T-helper 2 cell (primary cell): ENCODE results near the gene GPR55.
A peak's percentile ranks its signal among the peaks of the same experiment; 100 is the strongest.

Experiments
- DNase-seq, 5 experiments: peaks; one replicate each; pipeline versions ENCODE4 v3.0.0 to v3.0.0-alpha.2; 2012 to 2022

GPR55 gene

DNA sequence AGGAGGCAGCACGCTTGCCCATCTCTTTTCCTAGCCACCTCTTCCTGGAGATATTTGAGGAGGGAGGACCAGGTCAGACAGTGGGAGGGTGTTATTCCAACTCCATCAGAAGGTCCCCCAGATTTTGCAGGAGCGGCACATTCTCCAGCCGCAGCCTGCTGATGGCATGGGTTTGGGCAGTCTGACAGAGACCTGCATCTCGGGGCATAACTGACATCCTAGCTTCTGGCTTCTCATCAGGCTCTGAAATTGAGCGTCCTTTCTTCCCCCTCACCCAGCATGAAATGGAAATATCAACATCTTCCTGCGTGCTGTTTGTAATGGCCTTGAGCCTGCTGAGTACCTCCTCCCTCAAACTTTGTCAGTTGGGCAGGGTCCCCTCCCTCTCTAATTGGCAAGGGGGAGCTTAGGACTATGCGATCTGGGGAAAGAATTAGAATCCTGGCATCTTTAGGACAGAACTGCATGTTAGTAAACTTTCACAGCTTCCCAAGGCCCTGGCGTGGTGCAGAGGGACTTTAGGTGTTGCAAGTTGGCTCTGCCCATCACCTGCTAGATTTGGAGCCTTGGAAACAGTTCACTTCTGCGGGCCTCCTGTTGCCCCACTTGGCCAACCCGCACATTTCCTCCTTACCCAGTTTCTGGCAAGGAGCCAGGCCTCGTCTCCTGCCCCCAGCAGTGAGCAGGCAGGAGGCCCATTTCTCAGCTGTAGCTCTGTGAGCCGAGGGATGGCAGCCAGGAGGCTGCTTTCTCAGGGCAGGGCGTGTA, 58.1 kb downstream of the GPR55 start:
- peak in 3 of 5 experiments; percentile 51 to 81 (median 79) for DNase-seq

DNA sequence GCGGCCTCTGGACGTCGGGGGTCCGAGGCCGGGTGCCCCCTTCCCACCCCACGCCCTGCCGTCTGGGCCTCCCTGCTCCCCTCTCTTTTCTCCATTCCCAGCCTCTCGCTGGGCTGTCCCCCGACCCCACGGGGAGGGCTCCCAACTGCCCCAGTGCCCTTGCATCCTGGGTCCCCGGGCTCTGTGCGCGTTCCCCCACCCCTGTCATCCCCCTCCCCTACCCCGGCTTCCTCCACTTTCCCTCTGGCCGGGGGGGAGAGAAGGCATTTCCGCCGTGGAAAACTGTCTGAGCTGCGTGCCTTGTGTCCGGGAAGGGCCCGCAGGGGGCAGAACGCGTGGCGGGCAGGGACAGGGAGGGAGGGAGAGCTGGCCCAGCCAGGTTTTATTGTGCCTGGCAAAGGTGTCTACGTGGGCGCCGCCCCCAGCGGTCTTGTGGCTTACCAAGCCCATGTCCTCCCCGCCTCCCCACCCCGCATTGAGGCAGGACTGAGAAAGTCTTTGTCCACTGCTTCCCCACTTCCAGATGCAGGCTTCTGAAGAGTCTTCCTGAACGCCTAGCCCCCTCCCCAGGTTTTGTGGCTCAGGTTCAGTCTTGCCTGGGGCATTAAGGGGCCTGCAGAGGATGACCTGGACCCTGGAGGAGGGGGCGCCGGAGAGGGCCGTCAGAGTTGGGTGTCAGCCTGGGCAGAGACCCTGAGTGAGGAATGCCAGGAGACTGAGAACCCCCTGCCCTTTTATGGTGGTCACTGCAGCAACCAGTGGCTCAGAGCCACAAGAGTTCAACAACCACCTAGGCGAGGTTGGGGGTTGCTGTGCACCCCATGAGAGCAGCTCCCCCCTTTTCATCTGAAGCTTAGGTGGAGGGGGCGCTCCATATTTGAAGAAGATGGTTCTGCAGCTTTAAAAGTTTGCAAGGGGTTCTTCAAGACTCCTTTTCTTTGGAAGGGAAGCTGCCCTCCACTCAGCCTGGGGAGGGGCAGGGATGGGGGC, 59.0 kb downstream of the GPR55 start:
- peak in 1 of 5 experiments; percentile 45 for DNase-seq

DNA sequence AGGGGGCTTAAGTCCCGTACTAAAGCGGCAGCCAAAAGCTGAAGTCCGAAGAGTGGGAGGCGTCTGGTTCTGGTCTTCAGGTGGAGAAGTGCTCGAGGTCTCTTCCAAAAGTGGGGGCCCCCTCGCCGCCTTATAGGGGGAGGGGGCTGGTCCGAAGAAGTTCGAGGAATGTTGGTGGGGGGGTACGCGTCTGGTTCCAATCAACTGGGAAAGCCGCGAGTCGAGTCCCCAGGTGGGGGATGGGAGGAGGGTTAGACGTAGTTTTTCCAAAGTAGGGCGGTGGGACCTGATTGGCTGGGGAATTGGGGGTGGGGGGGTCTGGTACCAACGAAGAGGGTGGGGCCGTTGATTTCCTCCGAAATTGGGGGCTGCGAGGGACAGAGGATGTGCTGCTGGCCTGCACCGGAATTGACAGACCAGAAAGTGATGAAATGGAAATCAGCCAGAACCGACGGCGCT, 59.7 kb downstream of the GPR55 start:
- DNase-seq = no peak

DNA sequence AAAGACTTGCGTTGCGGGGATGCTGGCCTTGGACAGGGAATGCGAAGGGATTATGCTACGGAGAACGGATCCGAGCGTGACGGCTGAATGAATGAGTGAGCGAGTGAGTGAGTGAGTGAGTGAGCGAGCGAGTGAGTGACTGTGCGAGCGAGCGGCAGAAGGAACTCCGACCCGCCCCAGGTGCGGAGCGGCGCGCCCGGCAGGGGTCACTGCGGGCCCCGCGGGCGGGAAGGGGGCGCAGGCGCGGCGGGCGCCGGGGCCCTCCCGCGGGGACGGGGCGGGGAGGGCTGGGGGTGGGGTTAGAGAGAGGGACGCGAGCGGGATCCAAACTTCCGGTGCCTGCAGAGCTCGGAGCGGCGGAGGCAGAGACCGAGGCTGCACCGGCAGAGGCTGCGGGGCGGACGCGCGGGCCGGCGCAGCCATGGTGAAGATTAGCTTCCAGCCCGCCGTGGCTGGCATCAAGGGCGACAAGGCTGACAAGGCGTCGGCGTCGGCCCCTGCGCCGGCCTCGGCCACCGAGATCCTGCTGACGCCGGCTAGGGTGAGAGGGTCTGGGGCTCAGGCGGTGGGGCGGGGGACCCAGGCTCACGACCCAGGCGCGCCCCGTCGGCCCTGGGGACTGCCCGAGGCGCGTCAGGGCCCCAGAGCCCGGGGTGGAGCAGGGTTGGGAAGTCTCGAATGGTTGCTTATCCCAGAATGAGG, 60.3 kb downstream of the GPR55 start, which contains the start of gene ITM2C:
ITM2C (plus strand) TSS at position 338 of the 702 bp plus-strand sequence; CDS start at position 422, 84 bp downstream.
- DNase-seq = peak; percentile 61 to 85 (median 65)

DNA sequence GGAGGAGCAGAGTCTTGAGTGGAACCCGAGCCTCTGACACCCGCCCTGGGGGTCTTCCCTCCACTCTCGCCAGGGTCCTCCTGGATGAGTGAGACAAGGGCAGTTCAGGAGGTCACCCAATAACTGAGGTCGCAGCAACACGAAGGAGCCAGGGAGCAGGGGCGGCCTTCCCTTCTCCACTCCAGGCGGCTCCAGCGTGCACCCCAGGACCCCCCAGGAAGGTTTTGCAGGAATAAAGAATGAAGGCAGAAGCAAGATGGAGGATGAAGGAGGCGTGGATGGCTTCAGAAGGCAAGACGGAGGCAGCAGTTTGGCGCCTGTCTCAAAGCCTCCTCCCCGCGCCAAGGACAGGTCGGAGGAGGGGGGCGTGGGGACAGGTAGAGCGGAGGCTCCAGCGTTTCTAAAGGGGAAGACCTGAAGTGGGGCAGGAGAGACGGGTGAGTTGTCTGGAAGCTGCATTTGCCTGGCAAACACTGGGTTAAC, 60.9 kb downstream of the GPR55 start:
- no peak for DNase-seq

DNA sequence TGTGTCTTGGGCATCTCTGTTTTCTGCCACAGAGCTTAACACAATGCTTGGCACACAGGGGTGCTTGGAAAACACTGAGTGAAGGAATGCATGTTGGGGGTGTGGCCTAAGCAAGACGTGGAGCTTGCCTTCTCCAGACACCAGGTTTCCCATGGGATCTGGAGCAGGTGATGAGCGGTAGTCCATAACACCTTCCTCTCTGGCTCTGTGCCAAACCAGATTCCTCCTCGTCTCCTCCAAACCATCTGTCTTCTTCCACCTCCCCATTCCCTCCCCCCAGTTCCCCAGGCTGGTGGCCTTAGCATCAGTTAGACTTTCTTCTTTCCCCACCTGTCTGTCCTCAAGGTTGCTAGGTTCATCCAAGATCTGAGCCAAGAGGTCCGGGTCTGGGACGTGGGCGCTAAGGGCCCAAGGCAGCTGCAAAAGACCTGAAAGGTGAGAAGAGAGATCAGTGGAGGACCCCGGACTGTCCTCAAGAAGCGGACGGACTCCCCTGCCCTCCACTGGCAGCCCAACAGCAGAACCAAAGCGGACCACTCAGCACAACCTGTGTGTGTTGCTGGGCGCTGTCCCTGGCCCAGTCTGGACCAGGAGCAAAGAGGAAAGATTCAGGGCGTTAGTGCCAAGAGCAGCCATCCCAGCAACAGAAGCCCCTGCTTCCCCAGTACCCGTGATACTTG, 61.5 kb downstream of the GPR55 start:
- DNase-seq = peak in 1 of 5 experiments; percentile 36

DNA sequence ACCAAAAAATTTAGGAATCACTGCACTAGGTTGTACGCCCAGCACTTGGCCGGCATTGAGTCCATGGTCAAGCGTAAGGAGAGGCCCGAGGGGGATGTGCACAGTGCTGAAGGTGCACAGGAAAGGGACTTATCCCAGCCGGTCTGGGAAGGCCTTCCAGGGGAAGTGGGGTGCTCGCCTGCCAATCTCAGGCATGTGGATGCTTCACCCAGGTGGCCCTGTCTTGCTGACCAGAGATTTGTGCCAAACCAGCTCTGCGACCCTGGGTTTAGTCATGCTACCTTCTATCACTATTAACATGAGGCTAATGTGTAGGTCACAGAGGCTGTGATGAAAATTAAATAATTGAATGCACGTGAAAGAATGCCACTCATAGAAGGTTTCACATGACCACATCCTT, 62.0 kb downstream of the GPR55 start:
- DNase-seq = no peak

DNA sequence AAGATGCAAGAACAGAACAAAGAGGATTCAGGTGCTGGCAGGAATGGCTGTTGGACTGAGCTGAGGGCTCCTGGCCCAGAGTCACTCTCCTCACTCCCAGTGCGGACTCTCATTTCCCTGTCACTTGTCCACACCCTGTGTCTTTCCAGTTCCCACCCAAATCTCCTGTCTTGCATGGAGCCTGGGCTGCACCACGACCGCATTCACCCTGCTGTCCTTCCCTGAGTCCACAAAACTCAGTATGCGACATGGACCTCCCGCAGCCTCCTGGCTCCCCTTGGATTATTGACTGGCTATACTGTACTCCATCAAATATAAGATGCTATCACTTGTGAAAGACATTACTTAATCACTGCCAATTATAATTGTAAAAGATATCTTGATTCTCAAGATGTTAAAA, 62.8 kb downstream of the GPR55 start:
- DNase-seq = no peak

DNA sequence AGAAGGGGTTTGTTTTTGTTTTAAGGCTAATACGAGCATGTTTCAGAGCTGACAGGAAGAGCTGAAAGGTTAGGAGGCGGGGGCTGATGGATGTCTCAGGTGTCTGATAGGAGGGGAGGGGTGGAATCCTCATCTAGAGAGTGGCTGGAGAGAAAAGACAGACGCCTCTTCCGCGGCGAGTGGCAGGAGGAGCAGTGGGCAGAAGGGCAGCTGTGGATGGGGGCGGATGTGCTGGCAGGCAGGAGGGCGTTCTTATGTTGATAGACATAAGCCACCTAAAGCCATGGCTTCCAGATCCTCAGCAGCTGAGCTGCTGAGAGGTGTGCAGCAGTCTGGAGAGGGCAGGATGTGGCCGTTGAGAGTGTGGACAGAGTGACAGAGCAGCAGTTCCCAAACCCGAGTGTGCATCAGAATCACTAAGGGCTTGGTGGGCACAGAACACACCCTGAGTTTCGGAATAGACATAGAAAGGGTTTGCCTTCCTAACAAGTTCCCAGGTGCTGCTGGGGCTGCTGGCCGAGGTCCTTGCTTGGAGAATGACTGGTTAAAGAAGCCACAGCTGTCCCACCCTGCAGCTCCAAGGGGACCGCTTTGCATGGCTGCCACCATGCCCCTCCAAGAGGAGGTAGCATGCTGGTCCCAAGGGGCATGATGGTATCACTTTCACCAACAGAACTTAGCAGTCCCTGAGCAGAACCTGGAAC, 63.3 kb downstream of the GPR55 start:
- peak in 2 of 5 experiments; percentile 9 to 59 for DNase-seq
